ENCODE results near the gene TMEM63A. TPM values are rescaled to one million over a fixed set of nuclear protein-coding genes. Genes with fewer than 3 reads are reported as not detected.

TMEM63A gene
- total and polyA plus RNA-seq, 10 of the 15 experiments (the other 5 are each of a cell fraction or from before 2014, with no cell fraction given): 1.3 to 33.5 (median 15.2) TPM

GRCh38 chr1:225868631-225869330 lies 13.4 kb downstream of the TMEM63A start (continued):
- TF ChIP-seq EP300 (IDR thresholded peaks at IDR 0.05; ENCODE audit: borderline replicate concordance in 1 of 2, control insufficient read depth in 1 of 2, low read depth in 2 of 2, low read length in 2 of 2) (no peak), NBN (IDR thresholded peaks at IDR 0.05) (no peak), CHD2 (IDR thresholded peaks at IDR 0.05; ENCODE audit: borderline replicate concordance, low read depth, low read length) (no peak)

GRCh38 chr1:225866981-225867380 lies 15.2 kb downstream of the TMEM63A start:
- CTCF ChIA-PET: no interaction called here
- FAIRE-seq: no peak
- ATAC-seq: no peak
- Histone ChIP-seq H3K27me3 (replicated peaks in 1 of 2; ENCODE audit: control insufficient read depth in 2 of 2, insufficient read depth in 2 of 2, low read length in 1 of 2) (no peaks in the 10 kb centered on the region), H3K9me3 (replicated peaks; ENCODE audit: control insufficient read depth, insufficient read depth, low read length) (no peaks in the 10 kb centered on the region), H3K4me1 (ENCODE audit: control insufficient read depth, insufficient read depth, low read length) (peaks cover 6% of the 10 kb centered on the region), H3K4me3 (no peak overlapping the region), H4K20me1 (ENCODE audit: control insufficient read depth, insufficient read depth) (no peaks in the 10 kb centered on the region), H3K4me2 (ENCODE audit: control insufficient read depth, insufficient read depth) (no peak overlapping the region), H3K36me3 (ENCODE audit: control insufficient read depth in 2 of 2, insufficient read depth in 2 of 2, low read length in 1 of 2) (peaks cover 13 to 28% of the 10 kb centered on the region in 2 experiments), H2AFZ (ENCODE audit: control insufficient read depth, low read depth, low read length) (no peak overlapping the region), H3K9ac (ENCODE audit: control insufficient read depth, insufficient read depth, low read length) (no peak overlapping the region), H3K27ac (ENCODE audit: control insufficient read depth, insufficient read depth) (no peak overlapping the region), H3K79me2 (ENCODE audit: control insufficient read depth, insufficient read depth, low read length) (no peaks in the 10 kb centered on the region)
- no peak for DNase-seq (ENCODE audit: low read depth, low spot score)
- SMC1A ChIA-PET (ENCODE audit: uncharacterized antibody, unreplicated experiment): interaction anchor here (1.3 to 1.6 kb wide), 2 partner anchors 9 to 14 kb away, joined by 3 read pairs; no protein-coding TSS in a partner anchor
- no peak for TF ChIP-seq CREM (IDR thresholded peaks at IDR 0.05; ENCODE audit: low read depth)
- no peak for TF ChIP-seq HSF1 (IDR thresholded peaks at IDR 0.05; ENCODE audit: low read depth, low read length)
- TF ChIP-seq YBX1 (IDR thresholded peaks at IDR 0.05): no peak
- TF ChIP-seq MEF2B (IDR thresholded peaks at IDR 0.05; ENCODE audit: partially characterized antibody, poor library complexity, severe bottlenecking): no peak
- TF ChIP-seq POLR2AphosphoS5 (IDR thresholded peaks at IDR 0.05; ENCODE audit: low read length): no peak
- no peak for TF ChIP-seq MAX (IDR thresholded peaks at IDR 0.05; ENCODE audit: low read depth, low read length)
- no peak for TF ChIP-seq KDM1A (IDR thresholded peaks at IDR 0.05; ENCODE audit: borderline replicate concordance)
- no peak for TF ChIP-seq IKZF1 (conservative IDR thresholded peaks at IDR 0.05)
- no peak for TF ChIP-seq MXI1 (IDR thresholded peaks at IDR 0.05; ENCODE audit: low read depth, low read length)
- 73% methylated on average over 6 of the region's 6 CpGs for WGBS (ENCODE audit: insufficient coverage, insufficient replicate concordance, low lambda C conversion rate, missing lambda C conversion rate)
- RAD21 ChIA-PET (ENCODE audit: unreplicated experiment): interaction anchor here (0.6 to 1.2 kb wide), 2 partner anchors 89 to 341 kb away, joined by 5 read pairs; partner anchors contain the start of gene SRP9
- intact Hi-C loops (cut with micrococcal nuclease; ENCODE audit: unreplicated experiment) (no loop called here), in situ Hi-C loops (cut with MboI) (no loop called here)
- POLR2A ChIA-PET: interaction anchor here (1.5 kb wide), 1 partner anchor 15 kb away, joined by 3 read pairs; no protein-coding TSS in a partner anchor
- BruUV-seq (replicated peaks): no TSS peak
